GM21515 (cell line): ENCODE results near the gene LRPAP1.

ENCODE experiments used
- ATAC-seq: cut with Tn5 transposase; IDR thresholded peaks from one replicate; pipeline ENCODE4 v1.9.1; 2021; ENCODE audit not compliant: unreplicated experiment

The LRPAP1 gene

GRCh38 chr4:3533423-3533820 lies 1.2 kb upstream of the LRPAP1 start:
- ATAC-seq = no peak

- ATAC-seq = no peak
Observed at GRCh38 chr4:3532751-3533422, 665 bp upstream of the LRPAP1 start.

GRCh38 chr4:3531318-3531878 lies 824 bp downstream of the LRPAP1 start:
- ATAC-seq = no peak

- no peak for ATAC-seq
Observed at GRCh38 chr4:3530663-3531254, 1.5 kb downstream of the LRPAP1 start.

GRCh38 chr4:3530051-3530450 lies 2.2 kb downstream of the LRPAP1 start:
- no peak for ATAC-seq

- no peak for ATAC-seq
Observed at GRCh38 chr4:3529363-3529762, 2.9 kb downstream of the LRPAP1 start.

- ATAC-seq = no peak
Observed at GRCh38 chr4:3527914-3528876, 4.0 kb downstream of the LRPAP1 start.

- ATAC-seq = no peak
Observed at GRCh38 chr4:3527101-3527913, 4.9 kb downstream of the LRPAP1 start.

- ATAC-seq = no peak
Observed at GRCh38 chr4:3526456-3526855, 5.8 kb downstream of the LRPAP1 start.

- no peak for ATAC-seq
Observed at GRCh38 chr4:3525532-3526430, 6.4 kb downstream of the LRPAP1 start.

GRCh38 chr4:3524920-3525319 lies 7.3 kb downstream of the LRPAP1 start:
- ATAC-seq = no peak

GRCh38 chr4:3524349-3524748 lies 7.9 kb downstream of the LRPAP1 start:
- no peak for ATAC-seq

GRCh38 chr4:3523628-3524221 lies 8.5 kb downstream of the LRPAP1 start:
- ATAC-seq = no peak

- no peak for ATAC-seq
Observed at GRCh38 chr4:3523146-3523627, 9.0 kb downstream of the LRPAP1 start.

- ATAC-seq = no peak
Observed at GRCh38 chr4:3522651-3523050, 9.6 kb downstream of the LRPAP1 start.

- no peak for ATAC-seq
Observed at GRCh38 chr4:3522326-3522640, 9.9 kb downstream of the LRPAP1 start.

GRCh38 chr4:3521621-3522325 lies 10.4 kb downstream of the LRPAP1 start:
- ATAC-seq = no peak

GRCh38 chr4:3520796-3521600 lies 11.2 kb downstream of the LRPAP1 start:
- no peak for ATAC-seq
